Endothelial cell of umbilical vein (primary cell): Measurements from ENCODE around the gene HDAC4. TPM values are rescaled to one million over a fixed set of nuclear protein-coding genes. Genes with fewer than 3 reads are reported as not detected.

Experiments
- BruUV-seq: library from RNA; stranded (reverse); fragments of 400-500 nt; replicated peaks from 2 replicates; lab custom pipeline; 2021; lab: Mats Ljungman, UMichigan
- CTCF ChIA-PET: fragments of 300-600, 350-600 bp; sonication (Branson Sonifier 250); formaldehyde crosslinking; loops from one replicate; lab custom pipeline; 2021; ENCODE audit warnings: antibody characterized with exemption, inconsistent platforms; lab: Charles Lee
- POLR2A ChIA-PET: fragments of 300-600, 350-600 bp; sonication (Branson Sonifier 250); formaldehyde crosslinking; loops from one replicate; lab custom pipeline; 2021; ENCODE audit warnings: antibody characterized with exemption, inconsistent platforms; lab: Charles Lee
- DNase-seq: peaks from one replicate; pipeline ENCODE4 v3.0.0-alpha.2; 2011; ENCODE audit warnings: low read depth, low spot score
- FAIRE-seq: peaks from 2 replicates; lab custom pipeline; 2011; peaks lifted over from hg19 to GRCh38; lab: Jason Lieb, UNC
- H2AFZ ChIP-seq: 2 replicates; pipeline ENCODE4 v1.6.0; 2012; ENCODE audit warnings: low read depth, low read length, control low read depth, inconsistent platforms
- H3K27ac ChIP-seq: 2 replicates; pipeline ENCODE4 v1.5.1; 2011; ENCODE audit warnings: low read depth, mild to moderate bottlenecking, control low read depth, low read length, moderate library complexity; ENCODE audit not compliant: insufficient read depth
- H3K27me3 ChIP-seq, 2 experiments: 2 replicates each; pipeline versions ENCODE4 v1.6.0 to v1.6.1; 2011; ENCODE audit warnings: low read length in 2 of 2, mixed read lengths in 1 of 2; ENCODE audit not compliant: control insufficient read depth in 2 of 2, insufficient read depth in 2 of 2
- H3K36me3 ChIP-seq, 2 experiments: 2 replicates in 1 of 2; 3 replicates in 1 of 2; pipeline ENCODE4 v1.5.1; 2011; ENCODE audit warnings: low read length in 2 of 2, mild to moderate bottlenecking in 1 of 2, moderate library complexity in 1 of 2; ENCODE audit not compliant: control insufficient read depth in 2 of 2, insufficient read depth in 2 of 2; ENCODE audit errors: extremely low read depth in 1 of 2
- H3K4me1 ChIP-seq: 3 replicates; pipeline ENCODE4 v1.5.1; 2011; ENCODE audit warnings: mild to moderate bottlenecking, low read length; ENCODE audit not compliant: control insufficient read depth, insufficient read depth; ENCODE audit errors: extremely low read depth
- H3K4me2 ChIP-seq: 2 replicates; pipeline ENCODE4 v1.6.1; 2011; ENCODE audit warnings: low read length, control low read depth, mixed read lengths; ENCODE audit not compliant: insufficient read depth
- H3K4me3 ChIP-seq, 3 experiments: fragments of 200-600 bp in 1 of 3; sonication (generic), shearing (Covaris generic) in 1 of 3; replicated peaks in 1 of 3; 2 replicates each; pipeline ENCODE4 v1.5.1; 2011 to 2016; ENCODE audit warnings: control low read depth in 3 of 3, low read length in 3 of 3, mild to moderate bottlenecking in 2 of 3, inconsistent platforms in 1 of 3, low read depth in 1 of 3, moderate library complexity in 1 of 3; ENCODE audit not compliant: insufficient read depth in 1 of 3
- H3K79me2 ChIP-seq: 2 replicates; pipeline ENCODE4 v1.6.0; 2012; ENCODE audit warnings: low read length, inconsistent platforms; ENCODE audit not compliant: control insufficient read depth, insufficient read depth
- H3K9ac ChIP-seq: replicated peaks from 2 replicates; pipeline ENCODE3; 2011; ENCODE audit warnings: low read length, control low read depth; ENCODE audit not compliant: insufficient read depth; ENCODE audit errors: extremely low read depth
- H3K9me1 ChIP-seq: replicated peaks from 3 replicates; pipeline ENCODE4 v1.6.0; 2011; ENCODE audit warnings: mild to moderate bottlenecking, low read length; ENCODE audit not compliant: control insufficient read depth, insufficient read depth; ENCODE audit errors: extremely low read depth
- H3K9me3 ChIP-seq: replicated peaks from 2 replicates; pipeline ENCODE4 v1.5.1; 2012; ENCODE audit warnings: low read length, inconsistent platforms; ENCODE audit not compliant: control insufficient read depth, insufficient read depth
- H4K20me1 ChIP-seq: replicated peaks from 2 replicates; pipeline ENCODE3; 2011; ENCODE audit warnings: mild to moderate bottlenecking, low read length; ENCODE audit not compliant: control insufficient read depth, insufficient read depth; ENCODE audit errors: extremely low read depth
- CTCF ChIP-seq, 2 donors: IDR thresholded peaks; 1 replicate in 1 of 2; 2 replicates in 1 of 2; pipeline ENCODE4 v1.5.1; 2011; ENCODE audit warnings: low read length in 2 of 2, mild to moderate bottlenecking in 2 of 2, moderate library complexity in 2 of 2, control low read depth in 1 of 2, inconsistent platforms in 1 of 2, low read depth in 1 of 2; ENCODE audit not compliant: insufficient read depth in 1 of 2; ENCODE audit errors: extremely low read depth in 1 of 2
- EZH2 ChIP-seq: IDR thresholded peaks from 2 replicates; pipeline ENCODE4 v1.6.1; 2012; ENCODE audit warnings: borderline replicate concordance, low read depth, mild to moderate bottlenecking, moderate library complexity, low read length, inconsistent platforms; ENCODE audit not compliant: severe bottlenecking
- FOS ChIP-seq: IDR thresholded peaks from 2 replicates; pipeline ENCODE4 v1.6.1; 2011; ENCODE audit warnings: mild to moderate bottlenecking, low read length, moderate library complexity, borderline replicate concordance; ENCODE audit not compliant: insufficient read depth
- GATA2 ChIP-seq: IDR thresholded peaks from 2 replicates; pipeline ENCODE4 v1.7.0; 2011; ENCODE audit warnings: low read depth, mild to moderate bottlenecking, moderate library complexity, mixed read lengths, low read length; ENCODE audit not compliant: insufficient read length, insufficient read depth
- JUN ChIP-seq: IDR thresholded peaks from 2 replicates; pipeline ENCODE4 v1.6.1; 2011; ENCODE audit warnings: borderline replicate concordance, low read depth; ENCODE audit not compliant: insufficient read length, insufficient read depth
- MAX ChIP-seq: IDR thresholded peaks from 2 replicates; pipeline ENCODE4 v1.6.1; 2011; ENCODE audit not compliant: insufficient read depth, insufficient read length
- MYC ChIP-seq: IDR thresholded peaks from one replicate; pipeline ENCODE4 v1.6.1; 2011; ENCODE audit warnings: mild to moderate bottlenecking, low read depth, low read length
- POLR2A ChIP-seq: IDR thresholded peaks from 2 replicates; pipeline ENCODE4 v1.6.1; 2012; ENCODE audit warnings: low read depth, mild to moderate bottlenecking, control low read depth, low read length
- POLR2AphosphoS5 ChIP-seq: IDR thresholded peaks from 2 replicates; pipeline ENCODE4 v1.6.1; 2012; ENCODE audit warnings: low read depth, mild to moderate bottlenecking, control low read depth, low read length, moderate library complexity; ENCODE audit not compliant: insufficient read depth
- dilution Hi-C: fragments of 300-500 bp; cut with MboI; formaldehyde crosslinking; loops from one replicate; pipeline ENCODE4 v1.15.0; 2019; ENCODE audit warnings: low sequenced_read_pairs; ENCODE audit not compliant: extremely low pct_ligation_motif_present
- intact Hi-C: fragments of 100-400 bp; cut with micrococcal nuclease; formaldehyde crosslinking; loops from one replicate; pipeline ENCODE4 v1.10.0; 2022
- polyA plus RNA-seq, 4 experiments: library from polyadenylated mRNA; depleted of rRNA in 3 of 4; stranded (reverse) in 3 of 4; unstranded in 1 of 4; fragments of >200 nt; gene quantifications; 2 replicates each; pipeline versions ENCODE4 v1.2.1 to v1.2.3, GENCODE V29; 2011 to 2012; ENCODE audit warnings: missing spikeins in 1 of 4
- total RNA-seq: library from RNA; stranded (reverse); gene quantifications from 2 replicates; pipeline ENCODE4 v1.2.3, GENCODE V29; 2021

HDAC4 gene
- total and polyA plus RNA-seq, 2 donors (not counting 3 experiments of a cell fraction or from before 2014, with no cell fraction given) = 13.4 to 33.0 TPM

DNA sequence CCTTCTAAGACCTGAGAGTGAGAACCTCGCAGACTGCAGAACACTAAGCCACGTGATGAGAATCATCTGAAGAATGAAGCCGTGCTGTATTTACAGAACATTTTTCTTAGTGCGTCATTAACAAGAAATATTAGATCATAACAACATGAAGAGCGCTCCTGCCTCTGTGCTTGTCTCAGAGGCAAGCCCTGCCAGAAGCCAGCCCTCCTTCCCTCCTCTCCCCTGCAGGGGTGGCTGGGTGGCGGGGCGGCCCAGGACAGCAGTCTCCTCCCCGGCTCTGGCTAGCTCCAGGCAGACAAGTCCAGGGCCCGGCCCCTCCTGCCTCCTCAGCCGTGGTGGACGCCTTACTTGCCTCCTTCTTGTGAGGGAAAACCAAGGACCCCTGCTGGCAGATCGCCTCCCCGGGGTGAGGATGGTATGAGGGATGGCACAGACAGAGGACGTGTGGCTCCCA lies 290.2 kb downstream of the HDAC4 start:
- Histone ChIP-seq H3K36me3 (no peaks in the 10 kb centered on the region), H3K9ac (no peak overlapping the region), H3K9me3 (no peaks in the 10 kb centered on the region), H3K27me3 (no peaks in the 10 kb centered on the region), H4K20me1 (no peaks in the 10 kb centered on the region), H3K27ac (no peak overlapping the region), H3K4me2 (no peak overlapping the region), H2AFZ (no peak overlapping the region), H3K79me2 (no peaks in the 10 kb centered on the region), H3K9me1 (no peaks in the 10 kb centered on the region), H3K4me3 (no peak overlapping the region), H3K4me1 (peaks cover 3% of the 10 kb centered on the region)
- CTCF ChIA-PET = no interaction called here
- DNase-seq = no peak
- BruUV-seq = no TSS peak
- FAIRE-seq = no peak
- TF ChIP-seq MYC (no peak), JUN (no peak), CTCF (IDR thresholded peaks at IDR 0.05; ENCODE audit: extremely low read depth in 1 of 2, insufficient read depth in 1 of 2, low read depth in 1 of 2, low read length in 2 of 2) (no peak), GATA2 (no peak), EZH2 (no peak), FOS (no peak), POLR2AphosphoS5 (no peak), MAX (no peak), POLR2A (no peak)
- intact Hi-C loops (no loop called here), dilution Hi-C loops (no loop called here)
- POLR2A ChIA-PET = no interaction called here
